ENCODE data around the gene PIGO. TPM values are rescaled to one million over a fixed set of nuclear protein-coding genes. Genes with fewer than 3 reads are reported as not detected.

Gene PIGO
- total RNA-seq, result 10 to 100 TPM; 31.7 to 32.1 TPM
- polyA plus RNA-seq, result 26.4 TPM

DNA sequence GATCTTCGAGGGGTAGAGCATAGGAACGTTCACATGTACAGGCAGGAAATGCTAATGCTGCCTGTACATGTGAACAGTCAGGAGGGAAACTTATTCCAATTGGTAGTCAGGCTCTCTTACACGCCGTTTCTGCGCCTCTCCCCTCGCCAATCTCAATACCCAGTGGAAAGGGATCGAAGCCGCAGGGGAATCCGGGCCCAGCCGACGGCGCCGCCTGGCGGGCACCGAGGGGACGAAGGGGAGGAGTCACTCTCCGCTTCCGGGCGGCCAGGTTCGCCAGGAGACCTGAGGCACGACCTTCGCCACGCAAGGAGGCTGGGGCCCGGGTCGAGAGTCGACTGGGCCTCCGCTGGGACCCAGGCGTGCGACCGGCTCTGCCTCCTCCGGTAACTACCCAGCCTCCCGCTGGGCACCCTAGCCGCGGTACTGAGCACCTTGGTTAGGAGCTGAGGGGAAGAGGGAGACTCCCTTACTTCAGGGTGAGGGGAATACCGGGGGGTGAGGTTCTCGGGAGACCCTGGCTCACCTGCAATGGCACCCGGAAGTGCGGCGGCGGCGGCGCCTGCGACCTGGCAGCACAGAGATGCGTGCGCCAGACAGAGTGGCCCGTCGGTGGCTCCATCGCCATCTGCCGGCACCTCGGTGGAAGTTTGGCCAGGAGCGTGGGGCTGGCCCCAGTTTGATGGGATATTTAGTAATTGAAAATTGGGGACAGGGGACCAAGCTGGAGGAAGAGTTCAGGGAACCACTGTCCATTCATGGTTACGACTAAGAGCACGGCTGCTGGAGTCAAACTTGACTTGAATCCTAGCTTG lies at the start of gene PIGO:
Gene PIGO (minus strand): TSS at position 557 of the 815 bp plus-strand sequence. CDS start 1,026 bp downstream, outside the sequence.
- POLR2A ChIA-PET, result interaction anchor here (1.0 to 1.3 kb wide), 3 partner anchors 15 to 24 kb away, joined by 3 to 5 read pairs (median 4); partner anchors contain the start of genes FANCG and VCP
- Histone ChIP-seq H3K4me1 (ENCODE audit: insufficient read depth, low read length) (peaks cover 15% of the 10 kb centered on the region), H3K9me3 (ENCODE audit: low read length) (no peaks in the 10 kb centered on the region), H3K4me3 (ENCODE audit: low read length) (peak within 1 kb of the TSS; percentile 81), H3K36me3 (ENCODE audit: insufficient read depth, low read length) (peaks cover 32% of the 10 kb centered on the region), H3K27ac (ENCODE audit: low read depth, low read length) (peak within 1 kb of the TSS; percentile 93), H3K27me3 (ENCODE audit: insufficient read depth, low read length, poor library complexity, severe bottlenecking) (no peaks in the 10 kb centered on the region)
- Mint-ChIP-seq H3K27ac (peak within 1 kb of the TSS; percentile 87 to 99 (median 95)), H3K4me1 (peaks cover 35 to 43% (median 42%) of the 10 kb centered on the region in 3 donors), H3K9me3 (no peaks in the 10 kb centered on the region), H3K4me3 (peak within 1 kb of the TSS; percentile 81 to 93 (median 86)), H3K27me3 (no peaks in the 10 kb centered on the region), H3K36me3 (peaks cover 0 to 63% (median 7%) of the 10 kb centered on the region in 3 donors)
- peak; percentile 83 to 93 (median 87) for DNase-seq
- CTCF ChIA-PET, result interaction anchor here (0.6 to 5.4 kb wide), 20 partner anchors 7 to 197 kb away, joined by 3 to 51 read pairs (median 8); partner anchors contain the start of genes ATOSB, FANCG, STOML2 and VCP

GRCh38 chr9:35142037-35142436 lies 45.6 kb upstream of the PIGO start:
- Mint-ChIP-seq H3K4me1 (no peaks in the 10 kb centered on the region), H3K36me3 (peaks cover 1 to 6% (median 2%) of the 10 kb centered on the region in 3 donors), H3K27ac (no peak overlapping the region), H3K4me3 (no peak overlapping the region), H3K27me3 (peaks cover 5 to 9% of the 10 kb centered on the region in 2 donors), H3K9me3 (peaks cover 5 to 39% (median 35%) of the 10 kb centered on the region in 5 donors)
- Histone ChIP-seq H3K9me3 (ENCODE audit: low read length) (peaks cover 9% of the 10 kb centered on the region), H3K4me1 (ENCODE audit: insufficient read depth, low read length) (no peaks in the 10 kb centered on the region), H3K4me3 (ENCODE audit: low read length) (no peak overlapping the region), H3K27ac (ENCODE audit: low read depth, low read length) (no peak overlapping the region), H3K27me3 (ENCODE audit: insufficient read depth, low read length, poor library complexity, severe bottlenecking) (no peaks in the 10 kb centered on the region), H3K36me3 (ENCODE audit: insufficient read depth, low read length) (no peaks in the 10 kb centered on the region)
- ChIA-PET POLR2A (no interaction called here), CTCF (no interaction called here)
- DNase-seq, result no peak

DNA sequence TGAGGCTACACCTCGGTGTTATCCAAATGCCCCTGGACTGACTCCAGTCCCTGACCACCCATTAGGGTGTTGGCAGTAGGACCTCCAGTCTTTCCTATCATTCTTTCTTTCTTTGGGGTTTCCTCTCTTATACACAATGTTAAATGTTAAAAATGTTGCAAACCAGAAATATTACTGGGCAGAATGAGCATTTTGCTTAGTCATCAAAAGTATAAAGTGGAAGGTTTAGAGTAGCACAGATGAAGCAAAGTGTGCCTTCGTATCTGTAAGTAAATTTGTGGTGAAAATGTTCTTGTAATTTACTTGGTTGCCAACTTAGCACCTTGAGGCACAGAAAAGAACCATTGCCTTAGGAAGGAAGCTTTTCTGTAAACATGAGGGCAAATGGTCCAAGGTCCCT lies 43.7 kb upstream of the PIGO start:
- Histone ChIP-seq H3K27ac (ENCODE audit: low read depth, low read length) (no peak overlapping the region), H3K27me3 (ENCODE audit: insufficient read depth, low read length, poor library complexity, severe bottlenecking) (no peaks in the 10 kb centered on the region), H3K4me3 (ENCODE audit: low read length) (no peak overlapping the region), H3K4me1 (ENCODE audit: insufficient read depth, low read length) (no peaks in the 10 kb centered on the region), H3K36me3 (ENCODE audit: insufficient read depth, low read length) (no peaks in the 10 kb centered on the region), H3K9me3 (ENCODE audit: low read length) (peaks cover 9% of the 10 kb centered on the region)
- no peak for DNase-seq
- H3K4me3 Mint-ChIP-seq, result no peak overlapping the region
- H3K27me3 Mint-ChIP-seq, result peaks cover 5 to 12% of the 10 kb centered on the region in 2 donors
- H3K36me3 Mint-ChIP-seq, result peaks cover 1 to 6% (median 2%) of the 10 kb centered on the region in 3 donors
- ChIA-PET POLR2A (no interaction called here), CTCF (no interaction called here)
- H3K9me3 Mint-ChIP-seq, result peaks cover 0 to 33% (median 30%) of the 10 kb centered on the region in 5 donors
- no peaks in the 10 kb centered on the region for H3K4me1 Mint-ChIP-seq
- no peak overlapping the region for H3K27ac Mint-ChIP-seq

GRCh38 chr9:35136866-35137265 lies 40.5 kb upstream of the PIGO start:
- no peak overlapping the region for H3K27ac Mint-ChIP-seq
- H3K4me3 ChIP-seq (ENCODE audit: low read length), result no peak overlapping the region
- no peaks in the 10 kb centered on the region for H3K4me1 Mint-ChIP-seq
- H3K27me3 ChIP-seq (ENCODE audit: insufficient read depth, low read length, poor library complexity, severe bottlenecking), result no peaks in the 10 kb centered on the region
- H3K27ac ChIP-seq (ENCODE audit: low read depth, low read length), result no peak overlapping the region
- DNase-seq, result no peak
- H3K27me3 Mint-ChIP-seq, result peaks cover 2 to 4% of the 10 kb centered on the region in 2 donors
- peaks cover 0 to 6% (median 2%) of the 10 kb centered on the region in 3 donors for H3K36me3 Mint-ChIP-seq
- H3K4me3 Mint-ChIP-seq, result no peak overlapping the region
- H3K9me3 Mint-ChIP-seq, result peaks cover 0 to 8% (median 6%) of the 10 kb centered on the region in 5 donors
- CTCF ChIA-PET, result no interaction called here
- POLR2A ChIA-PET, result no interaction called here
- no peaks in the 10 kb centered on the region for H3K36me3 ChIP-seq (ENCODE audit: insufficient read depth, low read length)
- peaks cover under 1% of the 10 kb centered on the region for H3K9me3 ChIP-seq (ENCODE audit: low read length)
- no peaks in the 10 kb centered on the region for H3K4me1 ChIP-seq (ENCODE audit: insufficient read depth, low read length)

DNA sequence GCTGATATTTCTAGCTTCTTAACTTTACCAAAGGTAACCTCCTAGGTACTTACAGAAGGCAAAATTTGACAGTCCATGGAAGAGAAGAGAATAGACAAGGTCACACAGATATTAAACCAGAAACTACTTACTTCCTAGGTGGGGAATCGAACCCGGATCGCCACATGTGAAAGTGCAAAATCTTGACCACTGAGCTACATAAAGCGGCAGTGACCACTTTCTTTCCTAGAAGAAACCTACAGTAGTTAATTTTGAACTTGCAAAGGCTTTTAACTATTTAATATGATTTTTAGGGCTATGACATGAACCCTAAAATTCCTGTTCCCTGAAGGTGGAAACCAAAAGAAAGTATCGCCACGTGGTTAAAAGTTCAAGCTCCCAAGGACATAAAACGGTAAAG lies 39.6 kb upstream of the PIGO start:
- peaks cover 0 to 4% (median 3%) of the 10 kb centered on the region in 5 donors for H3K9me3 Mint-ChIP-seq
- ChIA-PET POLR2A (no interaction called here), CTCF (interaction anchor here (0.8 kb wide), 1 partner anchor 20 kb away, joined by 3 read pairs; the partner anchor contains the start of gene ATOSB)
- no peak overlapping the region for H3K4me3 Mint-ChIP-seq
- H3K4me3 ChIP-seq (ENCODE audit: low read length), result no peak overlapping the region
- no peak for DNase-seq
- H3K27ac Mint-ChIP-seq, result no peak overlapping the region
- no peak overlapping the region for H3K27ac ChIP-seq (ENCODE audit: low read depth, low read length)
- no peaks in the 10 kb centered on the region for H3K4me1 Mint-ChIP-seq
- H3K36me3 ChIP-seq (ENCODE audit: insufficient read depth, low read length), result no peaks in the 10 kb centered on the region
- H3K36me3 Mint-ChIP-seq, result peaks cover 0 to 5% (median 2%) of the 10 kb centered on the region in 3 donors
- peaks cover 1 to 4% of the 10 kb centered on the region in 2 donors for H3K27me3 Mint-ChIP-seq
- no peaks in the 10 kb centered on the region for H3K4me1 ChIP-seq (ENCODE audit: insufficient read depth, low read length)
- no peaks in the 10 kb centered on the region for H3K9me3 ChIP-seq (ENCODE audit: low read length)
- no peaks in the 10 kb centered on the region for H3K27me3 ChIP-seq (ENCODE audit: insufficient read depth, low read length, poor library complexity, severe bottlenecking)

- Mint-ChIP-seq H3K9me3 (peaks cover 0 to 2% (median 0%) of the 10 kb centered on the region in 5 donors), H3K4me1 (no peaks in the 10 kb centered on the region), H3K36me3 (no peaks in the 10 kb centered on the region), H3K27ac (no peak overlapping the region), H3K27me3 (peaks cover 0 to 4% of the 10 kb centered on the region in 2 donors), H3K4me3 (no peak overlapping the region)
- H3K4me1 ChIP-seq (ENCODE audit: insufficient read depth, low read length), result no peaks in the 10 kb centered on the region
- no peaks in the 10 kb centered on the region for H3K9me3 ChIP-seq (ENCODE audit: low read length)
- no peak overlapping the region for H3K27ac ChIP-seq (ENCODE audit: low read depth, low read length)
- CTCF ChIA-PET, result no interaction called here
- no peaks in the 10 kb centered on the region for H3K27me3 ChIP-seq (ENCODE audit: insufficient read depth, low read length, poor library complexity, severe bottlenecking)
- no peaks in the 10 kb centered on the region for H3K36me3 ChIP-seq (ENCODE audit: insufficient read depth, low read length)
- POLR2A ChIA-PET, result no interaction called here
- no peak for DNase-seq
- no peak overlapping the region for H3K4me3 ChIP-seq (ENCODE audit: low read length)
Measured at GRCh38 chr9:35134920-35135319, 38.5 kb upstream of the PIGO start.

DNA sequence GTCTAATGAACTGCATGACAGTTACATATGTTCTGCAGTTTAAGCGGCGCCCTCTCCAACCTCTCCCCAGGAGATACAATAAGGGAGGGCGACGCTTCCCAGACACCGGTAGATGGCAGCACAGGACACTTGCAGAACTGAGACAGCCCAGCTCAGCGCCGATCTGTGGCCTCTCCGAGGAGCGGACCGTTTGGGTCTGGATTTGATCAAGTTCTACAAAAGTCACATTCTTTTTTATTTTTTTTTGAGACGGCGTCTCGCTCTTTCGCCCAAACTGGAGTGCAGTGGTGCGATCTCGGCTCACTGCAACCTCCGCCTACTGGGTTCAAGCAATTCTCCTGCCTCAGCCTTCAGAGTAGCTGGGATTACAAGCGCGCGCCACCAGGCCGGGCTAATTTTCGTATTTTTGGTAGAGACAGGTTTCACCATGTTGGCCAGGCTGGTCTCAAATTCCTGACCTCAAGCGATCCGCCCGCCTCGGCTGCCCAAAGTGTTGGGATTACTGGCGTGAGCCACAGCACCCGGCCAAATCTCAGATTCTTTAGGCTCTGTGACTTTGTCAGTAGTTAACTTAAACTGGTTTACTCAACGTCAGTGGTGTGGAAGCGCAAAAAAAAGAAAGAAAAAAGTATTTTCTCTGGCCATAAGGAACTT lies 20.6 kb upstream of the PIGO start:
- Mint-ChIP-seq H3K36me3 (peaks cover 0 to 2% (median 0%) of the 10 kb centered on the region in 3 donors), H3K4me1 (peaks cover 38 to 45% (median 42%) of the 10 kb centered on the region in 3 donors), H3K27me3 (peaks cover 0 to 1% of the 10 kb centered on the region in 2 donors), H3K27ac (peak overlapping the region; percentile 92 to 100 (median 96)), H3K9me3 (no peaks in the 10 kb centered on the region), H3K4me3 (peak overlapping the region; percentile 86 to 97 (median 89))
- no peaks in the 10 kb centered on the region for H3K9me3 ChIP-seq (ENCODE audit: low read length)
- H3K4me1 ChIP-seq (ENCODE audit: insufficient read depth, low read length), result peaks cover 33% of the 10 kb centered on the region
- DNase-seq, result peak; percentile 82 to 92 (median 83)
- no peaks in the 10 kb centered on the region for H3K36me3 ChIP-seq (ENCODE audit: insufficient read depth, low read length)
- H3K27ac ChIP-seq (ENCODE audit: low read depth, low read length), result peak overlapping the region; percentile 82
- CTCF ChIA-PET, result interaction anchor here (0.6 to 5.2 kb wide), 18 partner anchors 10 to 543 kb away, joined by 3 to 50 read pairs (median 4); partner anchors contain the start of genes PIGO, RUSC2, STOML2 and UNC13B
- H3K4me3 ChIP-seq (ENCODE audit: low read length), result peak overlapping the region; percentile 61
- H3K27me3 ChIP-seq (ENCODE audit: insufficient read depth, low read length, poor library complexity, severe bottlenecking), result no peaks in the 10 kb centered on the region
- POLR2A ChIA-PET, result interaction anchor here (0.6 kb wide), 1 partner anchor 515 kb away, joined by 4 read pairs; no protein-coding TSS in a partner anchor
